Erythroblast (primary cell): Measurements from ENCODE around the gene FUS.

Source experiments
- GATA1 ChIP-seq: IDR thresholded peaks from 2 replicates; pipeline ENCODE4 v1.6.1; 2011; ENCODE audit warnings: low read depth, mild to moderate bottlenecking, control low read depth, low read length, moderate library complexity
- POLR2A ChIP-seq: IDR thresholded peaks from 2 replicates; pipeline ENCODE4 v1.6.1; 2011; ENCODE audit warnings: mild to moderate bottlenecking, low read length

- TF ChIP-seq POLR2A, result no peak
- TF ChIP-seq GATA1, result no peak
Measured at GRCh38 chr16:31148896-31149295, 31.0 kb upstream of the FUS start.
